HCT116 (cell line): ENCODE data around the gene HOXC11. TPM values are rescaled to one million over a fixed set of nuclear protein-coding genes. Genes with fewer than 3 reads are reported as not detected.

Experiments
- CEBPB ChIP-seq: IDR thresholded peaks from 2 replicates; pipeline ENCODE4 v1.6.1; 2012; ENCODE audit warnings: low read depth
- EZH2phosphoT487 ChIP-seq: fragments of 200-600 bp; IDR thresholded peaks from 2 replicates; pipeline ENCODE4 v1.6.1; 2018; ENCODE audit warnings: antibody characterized with exemption, borderline replicate concordance
- SIN3A ChIP-seq: IDR thresholded peaks from 2 replicates; pipeline ENCODE4 v1.6.1; 2012; ENCODE audit warnings: low read depth
- SP1 ChIP-seq: IDR thresholded peaks from 2 replicates; pipeline ENCODE4 v1.6.1; 2012; ENCODE audit warnings: low read depth
- YY1 ChIP-seq: IDR thresholded peaks from 2 replicates; pipeline ENCODE4 v1.6.1; 2011; ENCODE audit warnings: low read length, low read depth, moderate library complexity, mild to moderate bottlenecking; ENCODE audit not compliant: insufficient replicate concordance; ENCODE audit errors: extremely low read depth
- total RNA-seq: library from RNA; stranded (reverse); gene quantifications from one replicate; pipeline ENCODE4 v1.2.1, GENCODE V29; 2021; ENCODE audit not compliant: unreplicated experiment
- TF ChIP-seq, protein P1 (sequence below), 3 experiments: fragments of 200-600 bp in 1 of 3; sonication (generic) in 1 of 3; IDR thresholded peaks in 2 of 3; conservative IDR thresholded peaks in 1 of 3; 2 replicates each; pipeline ENCODE4 v1.5.1; 2012 to 2017; ENCODE audit warnings: low read depth in 2 of 3, low read length in 2 of 3, antibody characterized with exemption in 1 of 3, borderline replicate concordance in 1 of 3, control low read depth in 1 of 3, mild to moderate bottlenecking in 1 of 3, mixed read lengths in 1 of 3, mixed run types in 1 of 3, moderate library complexity in 1 of 3; ENCODE audit not compliant: insufficient read depth in 1 of 3
- TF ChIP-seq, protein P2 (sequence below): IDR thresholded peaks from 2 replicates; pipeline ENCODE4 v1.6.1; 2011; ENCODE audit warnings: mild to moderate bottlenecking, low read length, moderate library complexity; ENCODE audit not compliant: insufficient replicate concordance; ENCODE audit errors: extremely low read depth
- TF ChIP-seq, protein P3 (sequence below): IDR thresholded peaks from 2 replicates; pipeline ENCODE4 v1.6.1; 2012

HOXC11 gene
- total RNA-seq, 1 experiment from 2014 or later = 0.22 TPM

DNA sequence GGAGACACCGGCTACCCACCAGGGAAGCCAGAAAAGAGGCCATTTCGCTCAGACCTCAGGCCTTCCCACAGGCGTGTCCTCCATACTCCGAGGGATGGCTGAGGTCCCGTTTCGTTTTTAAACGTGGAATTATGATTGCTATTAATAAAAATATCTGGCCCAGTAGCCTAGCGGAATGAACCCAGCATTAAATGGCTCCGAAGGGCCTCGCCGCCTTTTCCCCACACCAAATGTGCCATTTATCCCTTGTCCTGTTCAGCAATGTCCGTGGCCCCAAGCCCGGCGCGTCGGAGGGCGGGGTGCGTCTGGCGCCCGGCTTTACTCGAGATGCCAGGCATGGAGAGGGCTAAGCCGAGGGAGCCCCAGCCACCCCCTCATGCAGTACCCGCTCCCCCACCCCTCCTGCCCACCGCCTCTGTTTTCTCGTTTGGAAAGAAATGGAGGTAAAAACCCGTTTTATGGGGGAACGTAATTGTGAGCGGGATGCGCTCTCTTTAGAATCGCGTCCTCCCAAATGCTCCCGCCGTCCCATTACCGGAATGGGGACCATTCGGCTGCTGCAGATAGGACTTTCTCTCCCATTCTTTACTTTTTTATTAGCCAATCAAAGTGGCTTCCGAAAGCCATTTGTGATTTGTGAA, 41.6 kb downstream of the HOXC11 start (continued):
- TF ChIP-seq YY1 = no peak
- TF ChIP-seq, protein P1, sequence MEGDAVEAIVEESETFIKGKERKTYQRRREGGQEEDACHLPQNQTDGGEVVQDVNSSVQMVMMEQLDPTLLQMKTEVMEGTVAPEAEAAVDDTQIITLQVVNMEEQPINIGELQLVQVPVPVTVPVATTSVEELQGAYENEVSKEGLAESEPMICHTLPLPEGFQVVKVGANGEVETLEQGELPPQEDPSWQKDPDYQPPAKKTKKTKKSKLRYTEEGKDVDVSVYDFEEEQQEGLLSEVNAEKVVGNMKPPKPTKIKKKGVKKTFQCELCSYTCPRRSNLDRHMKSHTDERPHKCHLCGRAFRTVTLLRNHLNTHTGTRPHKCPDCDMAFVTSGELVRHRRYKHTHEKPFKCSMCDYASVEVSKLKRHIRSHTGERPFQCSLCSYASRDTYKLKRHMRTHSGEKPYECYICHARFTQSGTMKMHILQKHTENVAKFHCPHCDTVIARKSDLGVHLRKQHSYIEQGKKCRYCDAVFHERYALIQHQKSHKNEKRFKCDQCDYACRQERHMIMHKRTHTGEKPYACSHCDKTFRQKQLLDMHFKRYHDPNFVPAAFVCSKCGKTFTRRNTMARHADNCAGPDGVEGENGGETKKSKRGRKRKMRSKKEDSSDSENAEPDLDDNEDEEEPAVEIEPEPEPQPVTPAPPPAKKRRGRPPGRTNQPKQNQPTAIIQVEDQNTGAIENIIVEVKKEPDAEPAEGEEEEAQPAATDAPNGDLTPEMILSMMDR (IDR thresholded peaks at IDR 0.05 in 2 of 3, conservative IDR thresholded peaks at IDR 0.05 in 1 of 3; ENCODE audit: borderline replicate concordance in 1 of 3, insufficient read depth in 1 of 3, low read depth in 2 of 3, low read length in 2 of 3) = no peak
- no peak for TF ChIP-seq SP1
- no peak for TF ChIP-seq EZH2phosphoT487
- TF ChIP-seq, protein P2, sequence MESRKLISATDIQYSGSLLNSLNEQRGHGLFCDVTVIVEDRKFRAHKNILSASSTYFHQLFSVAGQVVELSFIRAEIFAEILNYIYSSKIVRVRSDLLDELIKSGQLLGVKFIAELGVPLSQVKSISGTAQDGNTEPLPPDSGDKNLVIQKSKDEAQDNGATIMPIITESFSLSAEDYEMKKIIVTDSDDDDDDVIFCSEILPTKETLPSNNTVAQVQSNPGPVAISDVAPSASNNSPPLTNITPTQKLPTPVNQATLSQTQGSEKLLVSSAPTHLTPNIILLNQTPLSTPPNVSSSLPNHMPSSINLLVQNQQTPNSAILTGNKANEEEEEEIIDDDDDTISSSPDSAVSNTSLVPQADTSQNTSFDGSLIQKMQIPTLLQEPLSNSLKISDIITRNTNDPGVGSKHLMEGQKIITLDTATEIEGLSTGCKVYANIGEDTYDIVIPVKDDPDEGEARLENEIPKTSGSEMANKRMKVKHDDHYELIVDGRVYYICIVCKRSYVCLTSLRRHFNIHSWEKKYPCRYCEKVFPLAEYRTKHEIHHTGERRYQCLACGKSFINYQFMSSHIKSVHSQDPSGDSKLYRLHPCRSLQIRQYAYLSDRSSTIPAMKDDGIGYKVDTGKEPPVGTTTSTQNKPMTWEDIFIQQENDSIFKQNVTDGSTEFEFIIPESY = no peak
- TF ChIP-seq SIN3A = no peak
- TF ChIP-seq, protein P3, sequence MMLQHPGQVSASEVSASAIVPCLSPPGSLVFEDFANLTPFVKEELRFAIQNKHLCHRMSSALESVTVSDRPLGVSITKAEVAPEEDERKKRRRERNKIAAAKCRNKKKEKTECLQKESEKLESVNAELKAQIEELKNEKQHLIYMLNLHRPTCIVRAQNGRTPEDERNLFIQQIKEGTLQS = no peak
- TF ChIP-seq CEBPB = no peak
- TF ChIP-seq, all 23 proteins: peak for 0
